ENCODE measurements around the gene C22orf15.

Gene C22orf15

DNA sequence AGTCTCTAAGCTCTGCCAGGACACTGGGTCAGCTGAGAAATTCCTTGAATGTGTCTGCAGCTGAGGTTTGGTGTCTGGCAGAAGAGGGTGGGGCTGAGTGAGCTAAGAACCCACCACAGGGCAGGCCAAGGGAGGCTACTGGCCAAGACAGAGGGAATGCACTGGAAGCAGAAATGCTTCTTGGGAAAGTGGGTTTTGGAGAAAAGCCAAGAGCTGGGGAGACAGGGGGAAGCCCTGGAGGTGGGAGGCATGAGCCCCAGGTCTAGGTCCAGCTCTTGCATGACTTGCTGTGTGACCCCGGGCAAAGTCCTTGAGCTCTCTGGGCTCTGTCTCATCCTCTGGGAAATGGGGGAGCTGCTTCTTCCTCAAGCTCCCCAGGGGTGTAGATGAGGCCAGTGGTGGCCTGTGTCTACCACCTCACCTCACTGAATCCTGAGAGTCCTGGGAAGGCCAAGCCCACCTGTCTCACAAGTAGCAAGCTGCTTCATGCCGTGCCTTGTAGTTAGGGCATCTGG, 12.2 kb downstream of the C22orf15 start:
- TF ChIP-seq, protein P1, sequence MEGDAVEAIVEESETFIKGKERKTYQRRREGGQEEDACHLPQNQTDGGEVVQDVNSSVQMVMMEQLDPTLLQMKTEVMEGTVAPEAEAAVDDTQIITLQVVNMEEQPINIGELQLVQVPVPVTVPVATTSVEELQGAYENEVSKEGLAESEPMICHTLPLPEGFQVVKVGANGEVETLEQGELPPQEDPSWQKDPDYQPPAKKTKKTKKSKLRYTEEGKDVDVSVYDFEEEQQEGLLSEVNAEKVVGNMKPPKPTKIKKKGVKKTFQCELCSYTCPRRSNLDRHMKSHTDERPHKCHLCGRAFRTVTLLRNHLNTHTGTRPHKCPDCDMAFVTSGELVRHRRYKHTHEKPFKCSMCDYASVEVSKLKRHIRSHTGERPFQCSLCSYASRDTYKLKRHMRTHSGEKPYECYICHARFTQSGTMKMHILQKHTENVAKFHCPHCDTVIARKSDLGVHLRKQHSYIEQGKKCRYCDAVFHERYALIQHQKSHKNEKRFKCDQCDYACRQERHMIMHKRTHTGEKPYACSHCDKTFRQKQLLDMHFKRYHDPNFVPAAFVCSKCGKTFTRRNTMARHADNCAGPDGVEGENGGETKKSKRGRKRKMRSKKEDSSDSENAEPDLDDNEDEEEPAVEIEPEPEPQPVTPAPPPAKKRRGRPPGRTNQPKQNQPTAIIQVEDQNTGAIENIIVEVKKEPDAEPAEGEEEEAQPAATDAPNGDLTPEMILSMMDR (conservative IDR thresholded peaks at IDR 0.05): no peak
- no peak for TF ChIP-seq ZFX (IDR thresholded peaks at IDR 0.05)
- H3K27ac ChIP-seq: no peak overlapping the region

DNA sequence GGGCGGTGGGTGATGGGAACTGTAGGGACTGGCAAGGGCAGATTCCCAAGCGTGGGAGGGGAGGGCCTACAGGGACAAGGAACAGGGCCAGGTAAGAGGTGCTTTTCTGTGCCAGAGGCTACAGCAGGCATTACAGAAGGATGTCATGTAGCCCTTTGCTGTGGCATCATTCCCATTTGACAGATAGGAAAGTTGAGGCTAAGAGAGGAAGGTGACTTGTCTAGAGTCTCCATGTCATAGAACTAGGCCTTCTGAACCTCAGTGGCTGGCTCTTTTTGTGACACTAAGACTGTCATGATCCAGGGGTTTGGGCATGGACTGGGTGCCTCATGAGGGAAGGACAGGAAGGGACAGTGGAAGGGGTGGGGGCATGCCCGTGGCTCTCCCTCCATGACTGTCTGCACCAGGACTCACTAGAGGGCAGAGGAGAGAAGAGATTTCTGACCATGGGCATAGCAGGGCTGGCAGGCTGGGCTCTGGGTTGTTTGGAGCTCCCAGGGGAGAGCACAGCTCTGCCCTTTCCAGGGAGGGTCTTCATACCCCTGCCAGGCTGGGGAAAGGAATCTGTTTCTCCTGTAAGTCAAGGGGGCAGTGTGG, 13.1 kb downstream of the C22orf15 start:
- H3K27ac ChIP-seq: no peak overlapping the region
- TF ChIP-seq ZFX (IDR thresholded peaks at IDR 0.05): no peak
- TF ChIP-seq, protein P1 (conservative IDR thresholded peaks at IDR 0.05): no peak

GRCh38 chr22:23777776-23778576, 15.2 kb downstream of the C22orf15 start:
- H3K27ac ChIP-seq: no peak overlapping the region
- TF ChIP-seq ZFX (IDR thresholded peaks at IDR 0.05): no peak
- TF ChIP-seq, protein P1 (conservative IDR thresholded peaks at IDR 0.05): no peak

- TF ChIP-seq, protein P1 (conservative IDR thresholded peaks at IDR 0.05): no peak
- no peak for TF ChIP-seq ZFX (IDR thresholded peaks at IDR 0.05)
- no peak overlapping the region for H3K27ac ChIP-seq
These were observed 15.7 kb downstream of the C22orf15 start for GRCh38 chr22:23778577-23778900.

DNA sequence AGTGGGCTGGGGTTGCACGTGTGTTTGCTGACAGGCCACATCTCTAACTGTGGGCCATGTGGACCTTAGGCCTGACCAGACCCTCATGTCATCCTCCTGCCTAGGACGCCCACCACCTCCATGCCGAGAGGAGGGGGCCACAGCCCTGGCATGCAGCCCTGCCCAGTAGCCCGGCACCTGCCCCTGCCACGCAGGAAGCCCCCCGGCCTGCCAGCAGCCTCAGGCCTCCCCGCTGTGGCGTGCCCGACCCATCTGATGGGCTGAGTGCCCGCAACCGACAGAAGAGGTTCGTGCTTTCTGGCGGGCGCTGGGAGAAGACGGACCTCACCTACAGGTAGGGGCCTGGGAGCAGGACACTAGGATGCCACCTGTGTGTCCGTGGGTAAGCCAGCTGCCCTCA, 16.3 kb downstream of the C22orf15 start:
- TF ChIP-seq, protein P1 (conservative IDR thresholded peaks at IDR 0.05): no peak
- no peak for TF ChIP-seq ZFX (IDR thresholded peaks at IDR 0.05)

DNA sequence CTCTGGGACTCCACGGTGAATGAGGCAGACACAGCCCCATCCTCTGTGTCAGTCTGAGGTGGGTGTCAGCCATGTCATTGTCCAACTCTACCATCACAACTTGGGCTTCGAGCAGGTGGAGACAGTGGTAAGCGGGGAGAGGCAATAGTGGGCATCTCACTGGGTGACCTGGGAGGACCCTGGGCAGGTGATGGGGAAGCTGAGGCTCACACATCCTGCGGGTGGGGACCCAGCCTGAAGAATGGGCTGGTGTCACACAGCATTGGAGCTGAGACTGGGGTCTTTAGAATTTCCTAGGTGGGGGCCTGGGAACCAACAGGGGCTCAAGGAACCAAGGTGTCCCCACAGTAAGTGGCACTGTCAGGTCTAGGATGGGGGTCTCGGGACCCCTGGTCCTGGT, 16.9 kb downstream of the C22orf15 start:
- no peak for TF ChIP-seq ZFX (IDR thresholded peaks at IDR 0.05)
- TF ChIP-seq, protein P1 (conservative IDR thresholded peaks at IDR 0.05): no peak
- no peak overlapping the region for H3K27ac ChIP-seq

More for the DNA sequence above, 16.3 kb downstream of the C22orf15 start:
- no peak overlapping the region for H3K27ac ChIP-seq

DNA sequence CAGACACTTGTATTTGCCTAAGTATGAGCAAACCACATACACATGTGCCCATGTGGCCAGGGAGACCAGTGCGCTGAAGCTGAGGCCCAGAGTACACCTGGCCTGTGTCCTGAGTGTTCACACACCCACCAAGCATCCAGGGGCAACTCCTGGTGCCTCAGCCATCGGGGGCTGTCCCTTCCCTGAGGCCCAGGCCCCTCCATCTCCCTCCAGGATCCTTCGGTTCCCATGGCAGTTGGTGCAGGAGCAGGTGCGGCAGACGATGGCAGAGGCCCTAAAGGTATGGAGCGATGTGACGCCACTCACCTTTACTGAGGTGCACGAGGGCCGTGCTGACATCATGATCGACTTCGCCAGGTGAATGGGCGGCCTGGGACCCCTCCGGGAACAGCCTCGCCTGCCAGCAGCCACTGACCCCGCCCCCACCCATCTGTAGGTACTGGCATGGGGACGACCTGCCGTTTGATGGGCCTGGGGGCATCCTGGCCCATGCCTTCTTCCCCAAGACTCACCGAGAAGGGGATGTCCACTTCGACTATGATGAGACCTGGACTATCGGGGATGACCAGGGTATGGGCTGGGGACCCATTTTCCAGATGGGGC, 17.5 kb downstream of the C22orf15 start:
- no peak overlapping the region for H3K27ac ChIP-seq
- TF ChIP-seq ZFX (IDR thresholded peaks at IDR 0.05): no peak
- TF ChIP-seq, protein P1 (conservative IDR thresholded peaks at IDR 0.05): no peak

All from C4-2B (cell line).